Measurements from ENCODE around the gene LGALS9. TPM values are rescaled to one million over a fixed set of nuclear protein-coding genes. Genes with fewer than 3 reads are reported as not detected.
A peak's percentile ranks its signal among the peaks of the same experiment; 100 is the strongest.
"Not testable (repeated sequence)": the region's sequence is repeated elsewhere in the genome, so short reads cannot be mapped to it uniquely, and the experiment has no call there.

The LGALS9 gene
- total RNA-seq, 5 donors from 2014 or later (not counting 1 experiment from before 2014, with no cell fraction given) = 17.8 to 53.3 (median 33.1) TPM

GRCh38 chr17:27654654-27655524, 23.9 kb downstream of the LGALS9 start:
- H3K9me3 ChIP-seq = no peaks in the 10 kb centered on the region
- WGBS (ENCODE audit: insufficient coverage) = 40% methylated on average over 25 of the region's 34 CpGs
- no peaks in the 10 kb centered on the region for H3K9me3 Mint-ChIP-seq
- H3K27me3 Mint-ChIP-seq = peaks cover 0 to 2% of the 10 kb centered on the region in 2 donors
- H3K4me3 Mint-ChIP-seq = no peak overlapping the region
- no peak overlapping the region for H3K27ac ChIP-seq (ENCODE audit: low read length)
- DNase-seq = peak in 32 of 35 experiments; percentile 6 to 77 (median 46)
- peaks cover 0 to 9% of the 10 kb centered on the region in 2 experiments for H3K27me3 ChIP-seq (replicated peaks in 1 of 2; ENCODE audit: control insufficient read depth in 2 of 2, extremely low read depth in 1 of 2, insufficient read depth in 2 of 2, low read length in 1 of 2)
- H3K27ac Mint-ChIP-seq = no peak overlapping the region
- CTCF ChIA-PET = interaction anchor here (0.6 to 2.0 kb wide), 8 partner anchors 9 to 497 kb away, joined by 3 to 9 read pairs (median 4); no protein-coding TSS in a partner anchor
- POLR2A ChIA-PET = no interaction called here
- peaks cover 6 to 8% (median 7%) of the 10 kb centered on the region in 3 donors for H3K4me1 Mint-ChIP-seq
- ATAC-seq (replicated peaks in 1 of 4) = peak; percentile 54 to 75 (median 60)
- H3K4me3 ChIP-seq (ENCODE audit: control insufficient read depth in 1 of 2, extremely low read depth in 1 of 2, low read length in 1 of 2) = no peak overlapping the region
- H3K36me3 ChIP-seq (ENCODE audit: control insufficient read depth in 2 of 2, extremely low read depth in 1 of 2, insufficient read depth in 1 of 2, low read length in 1 of 2) = no peaks in the 10 kb centered on the region
- H3K4me1 ChIP-seq (ENCODE audit: control insufficient read depth in 1 of 2, extremely low read depth in 1 of 2, insufficient read depth in 2 of 2, low read length in 2 of 2) = peaks cover 0 to 8% of the 10 kb centered on the region in 2 experiments
- no peaks in the 10 kb centered on the region for H3K36me3 Mint-ChIP-seq

GRCh38 chr17:27655525-27656111, 24.6 kb downstream of the LGALS9 start:
- ATAC-seq (replicated peaks in 1 of 4); H3K4me1 ChIP-seq (ENCODE audit: control insufficient read depth in 1 of 2, extremely low read depth in 1 of 2, insufficient read depth in 2 of 2, low read length in 2 of 2); H3K27me3 Mint-ChIP-seq; H3K27ac ChIP-seq (ENCODE audit: low read length); H3K4me1 Mint-ChIP-seq; DNase-seq; H3K9me3 ChIP-seq; H3K9me3 Mint-ChIP-seq; H3K36me3 ChIP-seq (ENCODE audit: control insufficient read depth in 2 of 2, extremely low read depth in 1 of 2, insufficient read depth in 1 of 2, low read length in 1 of 2); H3K4me3 ChIP-seq (ENCODE audit: control insufficient read depth in 1 of 2, extremely low read depth in 1 of 2, low read length in 1 of 2); H3K36me3 Mint-ChIP-seq; H3K27ac Mint-ChIP-seq; H3K4me3 Mint-ChIP-seq; POLR2A ChIA-PET: not testable (repeated sequence)
- peaks cover 0 to 13% of the 10 kb centered on the region in 2 experiments for H3K27me3 ChIP-seq (replicated peaks in 1 of 2; ENCODE audit: control insufficient read depth in 2 of 2, extremely low read depth in 1 of 2, insufficient read depth in 2 of 2, low read length in 1 of 2)
- CTCF ChIA-PET = interaction anchor here (1.4 to 2.0 kb wide), 2 partner anchors 105 to 419 kb away, joined by 7 to 9 read pairs; no protein-coding TSS in a partner anchor
- WGBS (ENCODE audit: insufficient coverage) = 92% methylated on average over 8 of the region's 16 CpGs

DNA sequence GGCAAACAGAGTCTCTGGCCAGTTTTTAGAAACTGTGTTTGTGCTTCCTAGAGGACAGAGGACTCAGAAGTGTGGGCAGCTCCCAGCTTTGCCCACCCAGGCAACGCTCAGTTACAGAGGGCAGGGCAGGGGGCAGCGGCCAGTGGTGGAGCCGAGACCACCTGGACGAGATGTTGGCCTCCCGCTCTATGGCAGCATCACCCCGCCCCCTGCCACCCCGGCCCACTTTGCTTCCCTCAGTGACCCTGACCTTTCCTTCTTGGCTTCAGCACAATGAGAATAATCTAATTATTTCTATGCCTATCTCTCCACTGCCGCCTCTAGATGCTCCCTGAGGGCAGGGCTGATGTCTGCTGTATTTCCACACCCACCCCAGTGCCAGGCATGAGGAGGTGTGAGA, 25.6 kb downstream of the LGALS9 start:
- peaks cover 0 to 13% of the 10 kb centered on the region in 2 experiments for H3K27me3 ChIP-seq (replicated peaks in 1 of 2; ENCODE audit: control insufficient read depth in 2 of 2, extremely low read depth in 1 of 2, insufficient read depth in 2 of 2, low read length in 1 of 2)
- H3K4me1 ChIP-seq (ENCODE audit: control insufficient read depth in 1 of 2, extremely low read depth in 1 of 2, insufficient read depth in 2 of 2, low read length in 2 of 2); H3K4me3 ChIP-seq (ENCODE audit: control insufficient read depth in 1 of 2, extremely low read depth in 1 of 2, low read length in 1 of 2); H3K36me3 ChIP-seq (ENCODE audit: control insufficient read depth in 2 of 2, extremely low read depth in 1 of 2, insufficient read depth in 1 of 2, low read length in 1 of 2); DNase-seq; H3K4me3 Mint-ChIP-seq; H3K9me3 ChIP-seq; H3K27ac Mint-ChIP-seq; H3K9me3 Mint-ChIP-seq; POLR2A ChIA-PET; H3K36me3 Mint-ChIP-seq; H3K4me1 Mint-ChIP-seq; H3K27me3 Mint-ChIP-seq; ATAC-seq (replicated peaks in 1 of 4); H3K27ac ChIP-seq (ENCODE audit: low read length); CTCF ChIA-PET: not testable (repeated sequence)
- WGBS (ENCODE audit: insufficient coverage) = 70% methylated on average over 7 of the region's 8 CpGs

GRCh38 chr17:27657620-27658019, 26.6 kb downstream of the LGALS9 start:
- Histone ChIP-seq H3K9me3 (no peaks in the 10 kb centered on the region), H3K27me3 (replicated peaks in 1 of 2; ENCODE audit: control insufficient read depth in 2 of 2, extremely low read depth in 1 of 2, insufficient read depth in 2 of 2, low read length in 1 of 2) (peaks cover 0 to 13% of the 10 kb centered on the region in 2 experiments), H3K36me3 (ENCODE audit: control insufficient read depth in 2 of 2, extremely low read depth in 1 of 2, insufficient read depth in 1 of 2, low read length in 1 of 2) (no peaks in the 10 kb centered on the region), H3K4me1 (ENCODE audit: control insufficient read depth in 1 of 2, extremely low read depth in 1 of 2, insufficient read depth in 2 of 2, low read length in 2 of 2) (peaks cover 0 to 8% of the 10 kb centered on the region in 2 experiments), H3K4me3 (ENCODE audit: control insufficient read depth in 1 of 2, extremely low read depth in 1 of 2, low read length in 1 of 2) (no peak overlapping the region), H3K27ac (ENCODE audit: low read length) (no peak overlapping the region)
- no peak for DNase-seq
- ChIA-PET CTCF (no interaction called here), POLR2A (no interaction called here)
- ATAC-seq (replicated peaks in 1 of 4) = no peak
- H3K27me3 Mint-ChIP-seq = peaks cover 0 to 2% of the 10 kb centered on the region in 2 donors
- H3K27ac Mint-ChIP-seq = no peak overlapping the region
- H3K4me1 Mint-ChIP-seq = peaks cover 3 to 7% (median 6%) of the 10 kb centered on the region in 3 donors
- no peaks in the 10 kb centered on the region for H3K36me3 Mint-ChIP-seq
- WGBS (ENCODE audit: insufficient coverage) = no CpG with 5 or more reads among the region's 5 CpGs
- no peak overlapping the region for H3K4me3 Mint-ChIP-seq
- no peaks in the 10 kb centered on the region for H3K9me3 Mint-ChIP-seq

GRCh38 chr17:27659683-27660082, 28.7 kb downstream of the LGALS9 start:
- no peaks in the 10 kb centered on the region for H3K9me3 Mint-ChIP-seq
- no peak overlapping the region for H3K27ac ChIP-seq (ENCODE audit: low read length)
- H3K27me3 Mint-ChIP-seq = peaks cover 0 to 2% of the 10 kb centered on the region in 2 donors
- ChIA-PET CTCF (interaction anchor here (0.6 to 1.1 kb wide), 2 partner anchors 9 to 295 kb away, joined by 3 to 4 read pairs; no protein-coding TSS in a partner anchor), POLR2A (no interaction called here)
- H3K4me1 Mint-ChIP-seq = peaks cover 0 to 3% (median 2%) of the 10 kb centered on the region in 3 donors
- H3K4me3 Mint-ChIP-seq = no peak overlapping the region
- no peak overlapping the region for H3K27ac Mint-ChIP-seq
- DNase-seq (no peak), ATAC-seq (replicated peaks in 1 of 4) (no peak)
- 58% methylated on average over 2 of the region's 6 CpGs for whole genome bisulfite sequencing (ENCODE audit: insufficient coverage)
- peaks cover 0 to 9% of the 10 kb centered on the region in 2 experiments for H3K27me3 ChIP-seq (replicated peaks in 1 of 2; ENCODE audit: control insufficient read depth in 2 of 2, extremely low read depth in 1 of 2, insufficient read depth in 2 of 2, low read length in 1 of 2)
- no peaks in the 10 kb centered on the region for H3K36me3 ChIP-seq (ENCODE audit: control insufficient read depth in 2 of 2, extremely low read depth in 1 of 2, insufficient read depth in 1 of 2, low read length in 1 of 2)
- H3K4me3 ChIP-seq (ENCODE audit: control insufficient read depth in 1 of 2, extremely low read depth in 1 of 2, low read length in 1 of 2) = no peak overlapping the region
- H3K4me1 ChIP-seq (ENCODE audit: control insufficient read depth in 1 of 2, extremely low read depth in 1 of 2, insufficient read depth in 2 of 2, low read length in 2 of 2) = peaks cover 0 to 5% of the 10 kb centered on the region in 2 experiments
- H3K36me3 Mint-ChIP-seq = no peaks in the 10 kb centered on the region
- H3K9me3 ChIP-seq = no peaks in the 10 kb centered on the region

- no peaks in the 10 kb centered on the region for H3K9me3 Mint-ChIP-seq
- H3K4me1 Mint-ChIP-seq = no peaks in the 10 kb centered on the region
- POLR2A ChIA-PET = no interaction called here
- Histone ChIP-seq H3K9me3 (no peaks in the 10 kb centered on the region), H3K4me1 (ENCODE audit: control insufficient read depth in 1 of 2, extremely low read depth in 1 of 2, insufficient read depth in 2 of 2, low read length in 2 of 2) (no peaks in the 10 kb centered on the region), H3K4me3 (ENCODE audit: control insufficient read depth in 1 of 2, extremely low read depth in 1 of 2, low read length in 1 of 2) (no peak overlapping the region), H3K27me3 (replicated peaks in 1 of 2; ENCODE audit: control insufficient read depth in 2 of 2, extremely low read depth in 1 of 2, insufficient read depth in 2 of 2, low read length in 1 of 2) (peaks cover 0 to 4% of the 10 kb centered on the region in 2 experiments), H3K36me3 (ENCODE audit: control insufficient read depth in 2 of 2, extremely low read depth in 1 of 2, insufficient read depth in 1 of 2, low read length in 1 of 2) (no peaks in the 10 kb centered on the region), H3K27ac (ENCODE audit: low read length) (no peak overlapping the region)
- no CpG with 5 or more reads among the region's 3 CpGs for WGBS (ENCODE audit: insufficient coverage)
- ATAC-seq (replicated peaks in 1 of 4) = no peak
- no peaks in the 10 kb centered on the region for H3K27me3 Mint-ChIP-seq
- DNase-seq = no peak
- no peak overlapping the region for H3K4me3 Mint-ChIP-seq
- H3K36me3 Mint-ChIP-seq = no peaks in the 10 kb centered on the region
- H3K27ac Mint-ChIP-seq = no peak overlapping the region
- CTCF ChIA-PET = interaction anchor here in 1 of 2 donors (0.6 kb wide), 1 partner anchor 296 kb away, joined by 4 read pairs; no protein-coding TSS in a partner anchor
These were observed 29.4 kb downstream of the LGALS9 start for GRCh38 chr17:27660436-27660835.
